Peyer's patch (tissue), 4 donors: Measurements from ENCODE around the gene RCN2.

Source experiments
- CTCF ChIP-seq, 6 experiments: fragments of 450-650 bp in 4 of 6; fragments of 200-600 bp in 2 of 6; sonication (generic) in 1 of 6; IDR thresholded peaks; one replicate each; pipeline ENCODE4 v1.5.1; 2017 to 2019; ENCODE audit warnings: antibody characterized with exemption in 6 of 6, mild to moderate bottlenecking in 3 of 6, moderate library complexity in 1 of 6
- POLR2A ChIP-seq, 2 donors: fragments of 450-650 bp; IDR thresholded peaks; one replicate each; pipeline ENCODE4 v1.5.1; 2017; ENCODE audit warnings: antibody characterized with exemption in 2 of 2, mild to moderate bottlenecking in 2 of 2, moderate library complexity in 2 of 2

GRCh38 chr15:77002954-77003912 lies 71.7 kb downstream of the RCN2 start:
- TF ChIP-seq CTCF (IDR thresholded peaks at IDR 0.05) (no peak), POLR2A (IDR thresholded peaks at IDR 0.05) (no peak)
